Measurements from ENCODE around the gene TBCK. TPM values are rescaled to one million over a fixed set of nuclear protein-coding genes. Genes with fewer than 3 reads are reported as not detected.

Gene TBCK
- total and polyA plus RNA-seq, 2 donors (not counting 1 experiment from before 2014, with no cell fraction given), result 17.5 to 86.1 TPM

GRCh38 chr4:106035204-106035603 is 280.8 kb downstream of the TBCK start:
- Histone ChIP-seq H3K27ac (ENCODE audit: low read length in 2 of 2) (no peak overlapping the region), H3K9me3 (ENCODE audit: control extremely low read depth in 1 of 3, control insufficient read depth in 2 of 3, insufficient read depth in 1 of 3, low read length in 2 of 3) (peaks cover 0 to 5% (median under 1%) of the 10 kb centered on the region in 3 donors), H3K27me3 (replicated peaks in 1 of 4; ENCODE audit: control extremely low read depth in 1 of 4, control insufficient read depth in 3 of 4, insufficient read depth in 4 of 4, low read length in 3 of 4) (no peaks in the 10 kb centered on the region), H3K79me2 (ENCODE audit: control insufficient read depth, insufficient read depth, low read length) (no peaks in the 10 kb centered on the region), H2AFZ (ENCODE audit: insufficient read depth, low read depth, low read length, poor library complexity, severe bottlenecking) (no peak overlapping the region), H3K36me3 (replicated peaks in 1 of 2; ENCODE audit: control extremely low read depth in 1 of 2, control insufficient read depth in 1 of 2, extremely low read depth in 1 of 2, insufficient read depth in 2 of 2, low read length in 1 of 2) (no peaks in the 10 kb centered on the region), H3K4me2 (replicated peaks; ENCODE audit: low read depth, low read length, poor library complexity, severe bottlenecking) (no peak overlapping the region), H3K4me1 (ENCODE audit: control insufficient read depth in 2 of 2, insufficient read depth in 2 of 2, low read length in 2 of 2) (no peaks in the 10 kb centered on the region), H3K9ac (ENCODE audit: low read length) (no peak overlapping the region), H3K4me3 (ENCODE audit: control extremely low read depth in 1 of 5, extremely low read depth in 1 of 5, insufficient read depth in 1 of 5, low read depth in 2 of 5, low read length in 4 of 5) (no peak overlapping the region), H4K20me1 (ENCODE audit: control insufficient read depth, insufficient read depth, low read length, poor library complexity, severe bottlenecking) (no peaks in the 10 kb centered on the region)
- no peak for DNase-seq
- intact Hi-C loops (cut with micrococcal nuclease), result no loop called here
- CTCF ChIA-PET, result no interaction called here
- Mint-ChIP-seq H3K27me3 (no peaks in the 10 kb centered on the region), H3K4me1 (no peaks in the 10 kb centered on the region), H3K9me3 (ENCODE audit: insufficient read depth) (peaks cover 7% of the 10 kb centered on the region), H3K27ac (no peak overlapping the region), H3K4me3 (no peak overlapping the region)
- 100% methylated on average over 1 of the region's 1 CpG for WGBS (ENCODE audit: insufficient coverage)
- TF ChIP-seq, protein P1, sequence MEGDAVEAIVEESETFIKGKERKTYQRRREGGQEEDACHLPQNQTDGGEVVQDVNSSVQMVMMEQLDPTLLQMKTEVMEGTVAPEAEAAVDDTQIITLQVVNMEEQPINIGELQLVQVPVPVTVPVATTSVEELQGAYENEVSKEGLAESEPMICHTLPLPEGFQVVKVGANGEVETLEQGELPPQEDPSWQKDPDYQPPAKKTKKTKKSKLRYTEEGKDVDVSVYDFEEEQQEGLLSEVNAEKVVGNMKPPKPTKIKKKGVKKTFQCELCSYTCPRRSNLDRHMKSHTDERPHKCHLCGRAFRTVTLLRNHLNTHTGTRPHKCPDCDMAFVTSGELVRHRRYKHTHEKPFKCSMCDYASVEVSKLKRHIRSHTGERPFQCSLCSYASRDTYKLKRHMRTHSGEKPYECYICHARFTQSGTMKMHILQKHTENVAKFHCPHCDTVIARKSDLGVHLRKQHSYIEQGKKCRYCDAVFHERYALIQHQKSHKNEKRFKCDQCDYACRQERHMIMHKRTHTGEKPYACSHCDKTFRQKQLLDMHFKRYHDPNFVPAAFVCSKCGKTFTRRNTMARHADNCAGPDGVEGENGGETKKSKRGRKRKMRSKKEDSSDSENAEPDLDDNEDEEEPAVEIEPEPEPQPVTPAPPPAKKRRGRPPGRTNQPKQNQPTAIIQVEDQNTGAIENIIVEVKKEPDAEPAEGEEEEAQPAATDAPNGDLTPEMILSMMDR (IDR thresholded peaks at IDR 0.05), result no peak
- TF ChIP-seq EZH2 (IDR thresholded peaks at IDR 0.05; ENCODE audit: borderline replicate concordance, insufficient read depth, low read depth, low read length, poor library complexity, severe bottlenecking), result no peak
- POLR2A ChIA-PET, result no interaction called here
- no peak for ATAC-seq (ENCODE audit: low read depth)

- no peak overlapping the region for H3K4me3 Mint-ChIP-seq
- CTCF ChIA-PET, result no interaction called here
- peaks cover 7% of the 10 kb centered on the region for H3K9me3 Mint-ChIP-seq (ENCODE audit: insufficient read depth)
- DNase-seq (no peak), ATAC-seq (ENCODE audit: low read depth) (no peak)
- Histone ChIP-seq H3K4me1 (ENCODE audit: control insufficient read depth in 2 of 2, insufficient read depth in 2 of 2, low read length in 2 of 2) (no peaks in the 10 kb centered on the region), H3K27me3 (replicated peaks in 1 of 4; ENCODE audit: control extremely low read depth in 1 of 4, control insufficient read depth in 3 of 4, insufficient read depth in 4 of 4, low read length in 3 of 4) (no peaks in the 10 kb centered on the region), H3K4me2 (replicated peaks; ENCODE audit: low read depth, low read length, poor library complexity, severe bottlenecking) (no peak overlapping the region), H3K36me3 (replicated peaks in 1 of 2; ENCODE audit: control extremely low read depth in 1 of 2, control insufficient read depth in 1 of 2, extremely low read depth in 1 of 2, insufficient read depth in 2 of 2, low read length in 1 of 2) (no peaks in the 10 kb centered on the region), H3K9me3 (ENCODE audit: control extremely low read depth in 1 of 3, control insufficient read depth in 2 of 3, insufficient read depth in 1 of 3, low read length in 2 of 3) (peaks cover 0 to 5% (median 1%) of the 10 kb centered on the region in 3 donors), H4K20me1 (ENCODE audit: control insufficient read depth, insufficient read depth, low read length, poor library complexity, severe bottlenecking) (no peaks in the 10 kb centered on the region), H3K79me2 (ENCODE audit: control insufficient read depth, insufficient read depth, low read length) (no peaks in the 10 kb centered on the region), H2AFZ (ENCODE audit: insufficient read depth, low read depth, low read length, poor library complexity, severe bottlenecking) (no peak overlapping the region), H3K27ac (ENCODE audit: low read length in 2 of 2) (no peak overlapping the region), H3K4me3 (ENCODE audit: control extremely low read depth in 1 of 5, extremely low read depth in 1 of 5, insufficient read depth in 1 of 5, low read depth in 2 of 5, low read length in 4 of 5) (no peak overlapping the region), H3K9ac (ENCODE audit: low read length) (no peak overlapping the region)
- H3K4me1 Mint-ChIP-seq, result no peaks in the 10 kb centered on the region
- POLR2A ChIA-PET, result no interaction called here
- H3K27ac Mint-ChIP-seq, result no peak overlapping the region
- TF ChIP-seq, protein P1 (IDR thresholded peaks at IDR 0.05), result no peak
- TF ChIP-seq EZH2 (IDR thresholded peaks at IDR 0.05; ENCODE audit: borderline replicate concordance, insufficient read depth, low read depth, low read length, poor library complexity, severe bottlenecking), result no peak
- intact Hi-C loops (cut with micrococcal nuclease), result no loop called here
- no peaks in the 10 kb centered on the region for H3K27me3 Mint-ChIP-seq
Observed at GRCh38 chr4:106034751-106035150, 281.3 kb downstream of the TBCK start.

Data from B cell (primary cell).